Measurements from ENCODE around the gene SNX25. TPM values are rescaled to one million over a fixed set of nuclear protein-coding genes. Genes with fewer than 3 reads are reported as not detected.

SNX25 gene
- total and polyA plus RNA-seq, 10 of the 15 experiments (the other 5 are each of a cell fraction or from before 2014, with no cell fraction given) = 11.2 to 117 (median 62.8) TPM

- no peaks in the 10 kb centered on the region for H3K27me3 ChIP-seq (replicated peaks in 1 of 2; ENCODE audit: control insufficient read depth in 2 of 2, insufficient read depth in 2 of 2, low read length in 1 of 2)
- WGBS (ENCODE audit: insufficient coverage, insufficient replicate concordance, low lambda C conversion rate, missing lambda C conversion rate) = under 1% methylated on average over 8 of the region's 8 CpGs
- H3K9me3 ChIP-seq (replicated peaks; ENCODE audit: control insufficient read depth, insufficient read depth, low read length) = no peaks in the 10 kb centered on the region
- no peaks in the 10 kb centered on the region for H4K20me1 ChIP-seq (ENCODE audit: control insufficient read depth, insufficient read depth)
- H3K4me2 ChIP-seq (ENCODE audit: control insufficient read depth, insufficient read depth) = peak overlapping the region; percentile 69
- peak overlapping the region; percentile 93 for H3K9ac ChIP-seq (ENCODE audit: control insufficient read depth, insufficient read depth, low read length)
- intact Hi-C loops (cut with micrococcal nuclease; ENCODE audit: unreplicated experiment) (no loop called here), in situ Hi-C loops (cut with MboI) (no loop called here)
- SMC1A ChIA-PET (ENCODE audit: uncharacterized antibody, unreplicated experiment) = interaction anchor here (1.2 to 4.1 kb wide), 3 partner anchors 10 to 396 kb away, joined by 4 to 17 read pairs (median 4); no protein-coding TSS in a partner anchor
- CTCF ChIA-PET = interaction anchor here (2.2 kb wide), 1 partner anchor 19 kb away, joined by 8 read pairs; no protein-coding TSS in a partner anchor
- no peak for DNase-seq (ENCODE audit: low read depth, low spot score)
- peaks cover 26% of the 10 kb centered on the region for H3K4me1 ChIP-seq (ENCODE audit: control insufficient read depth, insufficient read depth, low read length)
- ATAC-seq = peak; percentile 16
- H3K79me2 ChIP-seq (ENCODE audit: control insufficient read depth, insufficient read depth, low read length) = peaks cover 59% of the 10 kb centered on the region
- BruUV-seq (replicated peaks) = TSS peak; percentile 81
- POLR2A ChIA-PET = interaction anchor here (1.0 kb wide), 1 partner anchor 10 kb away, joined by 3 read pairs; no protein-coding TSS in a partner anchor
- peak overlapping the region; percentile 61 for H3K4me3 ChIP-seq
- RAD21 ChIA-PET (ENCODE audit: unreplicated experiment) = interaction anchor here (1.3 kb wide), 1 partner anchor 45 kb away, joined by 4 read pairs; no protein-coding TSS in a partner anchor
- TF ChIP-seq, protein P1, sequence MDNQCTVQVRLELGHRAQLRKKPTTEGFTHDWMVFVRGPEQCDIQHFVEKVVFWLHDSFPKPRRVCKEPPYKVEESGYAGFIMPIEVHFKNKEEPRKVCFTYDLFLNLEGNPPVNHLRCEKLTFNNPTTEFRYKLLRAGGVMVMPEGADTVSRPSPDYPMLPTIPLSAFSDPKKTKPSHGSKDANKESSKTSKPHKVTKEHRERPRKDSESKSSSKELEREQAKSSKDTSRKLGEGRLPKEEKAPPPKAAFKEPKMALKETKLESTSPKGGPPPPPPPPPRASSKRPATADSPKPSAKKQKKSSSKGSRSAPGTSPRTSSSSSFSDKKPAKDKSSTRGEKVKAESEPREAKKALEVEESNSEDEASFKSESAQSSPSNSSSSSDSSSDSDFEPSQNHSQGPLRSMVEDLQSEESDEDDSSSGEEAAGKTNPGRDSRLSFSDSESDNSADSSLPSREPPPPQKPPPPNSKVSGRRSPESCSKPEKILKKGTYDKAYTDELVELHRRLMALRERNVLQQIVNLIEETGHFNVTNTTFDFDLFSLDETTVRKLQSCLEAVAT (IDR thresholded peaks at IDR 0.05) = no peak
- TF ChIP-seq ZNF274 (IDR thresholded peaks at IDR 0.05; ENCODE audit: insufficient read depth, insufficient read length) (no peak), CHD4 (IDR thresholded peaks at IDR 0.05) (no peak), KDM1A (IDR thresholded peaks at IDR 0.05; ENCODE audit: borderline replicate concordance) (no peak), SREBF2 (IDR thresholded peaks at IDR 0.05; ENCODE audit: low read length) (no peak), ZBED1 (IDR thresholded peaks at IDR 0.05; ENCODE audit: borderline replicate concordance) (no peak), EED (IDR thresholded peaks at IDR 0.05; ENCODE audit: low read depth) (no peak), PML (IDR thresholded peaks at IDR 0.05; ENCODE audit: low read length) (0 out of 2 replicates have a peak, but pooled peaks have one; percentile 46)
- H3K36me3 ChIP-seq (ENCODE audit: control insufficient read depth in 2 of 2, insufficient read depth in 2 of 2, low read length in 1 of 2) = no peaks in the 10 kb centered on the region
- H2AFZ ChIP-seq (ENCODE audit: control insufficient read depth, low read depth, low read length) = peak overlapping the region; percentile 75
- H3K27ac ChIP-seq (ENCODE audit: control insufficient read depth, insufficient read depth) = peak overlapping the region; percentile 86
- FAIRE-seq = no peak
Observed at GRCh38 chr4:185202984-185203485, 6.4 kb upstream of the SNX25 start.
